T-helper 2 cell (primary cell): ENCODE measurements around the gene RDX.
"Not testable (repeated sequence)": the region's sequence is repeated elsewhere in the genome, so short reads cannot be mapped to it uniquely, and the experiment has no call there.

Experiments
- DNase-seq, 5 experiments: peaks; one replicate each; pipeline versions ENCODE4 v3.0.0 to v3.0.0-alpha.2; 2012 to 2022

The RDX gene

DNA sequence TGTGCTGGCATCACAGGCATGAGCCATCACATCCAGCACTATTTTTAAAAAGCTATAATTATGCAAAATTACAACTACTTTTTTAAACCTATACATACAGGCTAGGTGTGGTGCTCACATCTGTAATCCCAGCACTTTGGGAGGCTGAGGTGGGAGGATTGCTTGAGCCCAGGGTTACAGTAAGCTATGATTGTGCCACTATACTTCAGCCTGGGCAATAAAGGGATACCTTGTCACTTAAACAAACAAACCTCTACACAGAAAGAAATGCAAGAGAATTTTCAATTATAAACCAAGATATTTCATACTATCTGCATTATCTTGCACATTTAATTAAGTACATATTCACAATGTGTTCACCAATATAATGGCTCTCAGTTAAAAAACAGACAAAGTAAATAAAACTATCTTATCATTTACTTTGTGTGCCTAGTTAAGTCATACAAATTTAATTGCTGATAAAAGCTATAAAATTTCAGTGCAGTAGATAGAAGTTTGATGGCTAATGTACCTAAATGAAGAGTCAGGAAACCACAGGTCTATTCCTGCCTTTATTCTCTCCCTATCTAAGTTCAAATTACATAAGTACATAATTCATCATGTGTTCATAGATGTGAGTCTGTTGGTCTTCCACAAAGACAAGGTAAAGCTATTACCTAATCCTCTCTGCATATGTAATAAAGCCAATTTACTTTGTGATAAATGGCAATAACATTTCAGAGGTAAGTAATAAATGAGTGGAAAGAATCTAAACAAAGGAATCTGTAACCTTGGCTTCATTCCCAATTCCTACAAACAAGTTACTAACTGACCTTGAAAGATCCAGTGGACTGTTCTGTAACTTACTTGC is 9.0 kb upstream of the RDX start:
- DNase-seq: no peak

DNA sequence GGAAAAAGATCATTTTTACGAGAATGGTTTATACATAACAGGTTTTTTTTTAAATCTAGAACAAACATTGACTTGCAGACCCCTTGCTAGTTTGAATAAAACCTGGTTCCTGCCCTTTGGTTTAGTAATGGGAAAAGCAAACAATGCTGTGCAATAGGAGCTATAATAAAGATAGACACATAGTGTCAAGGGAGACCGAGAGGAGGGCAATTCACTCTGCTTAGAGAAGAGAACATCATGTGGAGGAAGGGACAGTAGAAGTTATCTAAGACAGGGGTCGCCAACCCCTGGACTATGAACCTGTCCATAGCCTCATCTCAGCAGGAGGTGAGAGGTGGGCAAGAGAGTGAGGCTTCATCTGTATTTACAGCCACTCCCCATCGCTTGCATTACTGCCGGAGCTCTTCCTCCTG is 7.0 kb upstream of the RDX start:
- no peak for DNase-seq

DNA sequence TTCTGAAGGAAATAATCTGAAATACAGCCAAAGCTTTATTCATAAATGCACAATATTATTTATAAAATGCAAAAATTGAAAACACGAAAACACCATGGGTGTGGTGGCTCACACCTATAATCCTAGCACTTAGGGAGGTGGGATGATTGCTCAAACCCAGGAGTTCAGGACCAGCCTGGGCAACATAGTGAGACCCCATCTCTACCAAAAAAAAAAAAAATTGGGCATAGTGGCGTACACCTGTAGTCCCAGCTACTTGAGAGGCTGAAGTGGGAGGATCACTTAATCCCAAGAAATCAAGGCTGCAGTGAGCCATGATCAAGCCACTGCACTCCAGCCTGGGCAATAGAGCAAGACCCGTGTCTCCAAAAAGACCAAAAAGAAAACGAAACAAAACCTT is 5.2 kb upstream of the RDX start:
- no peak for DNase-seq

DNA sequence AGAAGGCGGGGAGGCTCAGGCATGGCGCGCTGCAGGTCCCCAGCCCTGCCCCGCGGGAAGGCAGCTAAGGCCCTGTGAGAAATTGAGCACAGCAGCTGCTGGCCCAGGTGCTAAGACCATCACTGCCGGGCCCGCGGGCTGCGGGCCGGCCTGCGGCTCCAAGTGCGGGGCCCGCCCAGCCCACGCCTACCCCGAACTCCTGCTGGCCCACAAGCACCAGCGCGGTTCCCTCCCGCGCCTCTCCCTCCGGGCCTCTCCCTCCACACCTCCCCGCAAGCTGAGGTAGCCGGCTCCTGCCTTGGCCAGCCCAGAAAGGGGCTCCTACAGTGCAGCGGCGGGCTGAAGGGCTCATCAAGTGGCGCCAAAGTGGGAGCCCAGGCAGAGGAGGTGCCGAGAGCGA is 4.6 kb upstream of the RDX start:
- DNase-seq: no peak

DNA sequence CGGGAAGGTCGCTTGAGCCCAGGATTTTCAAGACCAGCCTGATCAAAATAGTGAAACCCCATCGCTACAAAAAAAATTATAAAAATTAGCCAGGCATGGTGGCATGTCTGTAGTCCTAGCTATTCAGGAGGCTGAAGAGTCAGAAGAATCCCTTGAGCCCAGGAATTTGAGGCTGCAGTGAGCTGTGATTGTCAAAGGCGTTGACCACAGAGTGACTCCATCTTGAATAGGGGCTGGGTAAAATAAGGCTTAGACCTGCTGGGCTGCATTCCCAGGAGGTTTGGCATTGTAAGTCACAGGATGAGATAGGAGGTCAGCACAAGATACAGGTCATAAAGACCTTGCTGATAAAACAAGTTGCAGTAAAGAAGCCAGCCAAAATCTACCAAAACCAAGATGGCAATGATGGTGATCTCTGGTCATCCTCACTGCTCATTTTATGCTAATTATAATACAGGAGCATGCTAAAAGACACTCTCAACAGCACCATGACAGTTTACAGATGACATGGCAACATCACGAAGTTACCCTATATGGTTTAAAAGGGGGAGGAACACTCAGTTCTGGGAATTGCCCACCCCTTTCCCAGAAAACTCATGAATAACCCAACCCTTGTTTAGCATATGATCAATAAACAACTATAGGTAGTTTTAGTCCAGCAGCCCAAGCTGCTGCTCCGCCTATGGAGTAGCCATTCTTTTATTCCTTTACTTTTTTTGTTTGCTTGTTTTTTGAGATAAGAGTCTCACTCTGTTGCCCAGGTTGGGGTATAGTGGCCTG is 2.8 kb upstream of the RDX start:
- DNase-seq: no peak

DNA sequence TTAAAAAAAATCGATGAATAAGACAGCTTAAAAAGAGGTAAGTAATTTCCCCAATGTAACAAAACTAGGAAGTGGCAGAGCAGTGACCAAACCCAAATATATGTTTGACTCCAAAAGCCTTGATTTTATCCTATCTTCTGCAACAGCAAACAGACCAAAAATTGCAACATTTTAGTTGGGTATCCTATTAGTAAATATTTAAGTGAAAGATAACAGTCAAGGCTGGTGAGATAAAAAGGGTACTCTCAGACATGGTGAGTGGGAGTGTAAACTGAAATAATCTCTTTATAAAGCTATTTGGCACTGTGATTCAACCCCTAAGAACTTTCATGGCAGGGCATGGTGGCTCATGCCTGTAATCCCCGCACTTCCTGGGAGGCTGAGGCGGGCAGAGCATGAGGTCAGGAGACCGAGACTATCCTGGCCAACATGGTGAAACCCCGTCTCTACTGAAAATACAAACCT is 1.9 kb upstream of the RDX start:
- DNase-seq: no peak

DNA sequence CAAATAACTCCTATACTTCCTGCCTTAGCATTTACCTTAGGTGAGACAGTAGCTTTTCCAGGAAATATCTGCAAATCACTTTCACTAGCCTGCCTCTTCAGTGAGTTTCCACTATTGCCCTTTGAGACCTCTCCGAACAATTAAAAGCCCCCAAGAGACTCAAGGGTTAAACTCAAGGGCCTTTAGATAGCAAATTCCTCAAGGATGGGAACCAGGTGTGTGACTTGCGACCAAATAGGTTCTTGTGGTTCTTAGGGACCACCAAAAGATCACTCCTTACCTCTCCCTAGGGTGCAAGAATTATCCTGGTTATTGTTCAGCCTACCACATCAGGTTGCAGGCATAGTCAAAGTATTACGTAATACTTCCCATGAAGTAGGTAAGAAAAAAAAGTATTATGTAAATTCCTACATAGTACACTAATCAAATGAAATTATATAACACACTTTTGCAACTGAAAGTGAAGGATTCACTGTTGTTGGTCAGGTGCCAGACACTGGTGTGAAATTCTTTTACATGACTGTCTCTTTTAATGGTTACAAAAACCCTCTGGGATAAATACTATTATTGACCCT is 1.4 kb upstream of the RDX start:
- DNase-seq: no peak

DNA sequence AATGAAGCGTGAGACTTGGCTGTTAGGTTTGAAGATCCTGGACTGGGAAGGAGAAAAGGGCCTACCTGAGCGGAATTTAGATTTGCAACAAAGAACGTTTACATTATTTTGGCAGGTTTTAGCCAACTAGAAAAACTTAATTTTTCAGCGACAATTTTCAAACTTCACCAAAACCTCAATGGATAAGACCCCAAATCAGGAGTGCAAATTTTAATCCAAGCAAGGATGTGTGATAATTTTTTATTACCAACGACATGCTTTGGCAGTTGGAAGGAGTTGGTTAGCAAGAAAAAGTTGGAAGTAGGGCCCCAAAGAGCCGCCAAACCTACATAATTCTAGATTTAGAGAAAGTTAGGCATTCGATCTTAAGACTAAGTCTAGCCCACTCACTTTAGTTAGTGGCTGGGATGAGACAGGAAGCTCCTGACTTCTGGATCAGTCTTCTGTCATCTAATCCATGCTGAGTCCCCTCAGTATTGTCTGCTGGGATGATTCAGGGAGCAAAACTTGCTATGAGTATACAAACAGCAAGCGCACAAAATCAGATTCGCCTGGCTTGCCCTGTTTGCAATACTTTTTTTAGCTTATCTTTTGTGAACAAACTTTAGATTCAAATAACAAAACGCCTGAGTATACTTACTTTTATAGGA is 787 bp upstream of the RDX start:
- DNase-seq: no peak

DNA sequence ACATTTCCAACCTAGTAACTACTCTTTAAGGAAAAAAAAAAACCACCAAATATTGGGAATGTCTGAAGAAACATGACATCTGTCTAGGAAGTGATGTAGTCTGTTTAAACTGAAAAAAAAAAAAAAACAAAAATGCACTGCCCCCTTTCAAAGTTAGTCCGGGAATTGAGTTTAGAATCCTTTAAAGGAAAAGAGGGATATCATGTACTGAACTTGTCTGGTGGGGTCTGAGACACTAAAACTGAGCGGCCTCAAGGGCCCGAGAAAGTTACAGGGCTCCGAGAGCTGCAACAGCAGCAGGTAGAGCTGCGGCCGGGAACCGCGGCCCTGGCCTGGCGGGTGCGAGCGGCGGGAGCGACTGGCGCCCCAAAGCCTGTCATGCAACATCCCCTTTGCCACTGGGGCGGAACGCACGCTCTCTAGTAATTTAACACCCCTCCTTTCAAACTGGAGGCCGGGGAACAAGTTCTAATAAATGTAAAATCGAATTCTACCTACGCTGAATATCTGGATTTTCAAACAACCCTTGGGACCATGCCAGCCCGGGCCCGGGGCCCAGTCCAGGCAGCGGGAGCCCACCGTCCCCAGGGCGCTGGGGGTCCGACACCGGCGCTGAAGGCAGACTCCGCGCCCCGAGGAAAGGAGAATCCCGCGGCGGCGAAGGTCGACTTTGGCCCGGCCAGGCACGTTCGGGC is 736 bp downstream of the RDX start:
- peak in 4 of 5 experiments; percentile 20 to 77 (median 31) for DNase-seq

DNA sequence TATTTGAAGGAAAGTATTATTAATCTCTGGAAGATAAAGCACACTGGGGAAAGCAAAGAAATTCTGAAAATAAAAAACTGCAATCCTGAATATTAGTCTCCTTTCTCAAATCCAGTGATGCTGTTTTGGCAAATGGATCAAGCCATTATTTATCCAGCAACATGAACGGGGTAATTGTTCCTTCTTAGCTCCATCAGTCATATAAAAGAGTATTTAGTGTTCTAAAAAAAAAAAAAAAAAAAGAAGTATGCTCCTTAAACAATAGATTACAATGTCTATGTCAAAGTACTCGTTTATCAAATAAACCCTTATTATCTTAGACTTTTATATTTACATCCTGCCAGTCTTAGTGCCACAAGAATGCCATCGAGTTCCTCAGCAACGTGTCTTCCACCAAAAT is 1.3 kb downstream of the RDX start:
- DNase-seq: no peak

DNA sequence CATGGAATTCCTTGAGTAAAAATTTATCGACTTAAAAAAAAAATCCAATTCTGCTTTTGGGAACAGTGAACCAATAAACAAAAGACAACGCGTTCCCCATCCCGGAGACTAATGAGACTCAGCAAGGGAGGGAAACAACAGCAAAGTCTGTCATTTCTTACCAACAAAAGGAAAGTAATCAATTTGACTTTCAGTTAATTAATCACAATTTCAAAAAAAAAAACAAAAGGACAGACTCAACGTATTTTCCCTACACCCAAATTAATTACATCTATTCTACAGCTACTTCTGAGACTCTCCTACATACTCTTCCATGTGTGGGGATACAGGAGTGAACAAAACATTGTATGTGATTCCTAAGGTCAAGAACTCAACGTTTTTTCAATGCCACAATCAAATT is 1.9 kb downstream of the RDX start:
- no peak for DNase-seq

DNA sequence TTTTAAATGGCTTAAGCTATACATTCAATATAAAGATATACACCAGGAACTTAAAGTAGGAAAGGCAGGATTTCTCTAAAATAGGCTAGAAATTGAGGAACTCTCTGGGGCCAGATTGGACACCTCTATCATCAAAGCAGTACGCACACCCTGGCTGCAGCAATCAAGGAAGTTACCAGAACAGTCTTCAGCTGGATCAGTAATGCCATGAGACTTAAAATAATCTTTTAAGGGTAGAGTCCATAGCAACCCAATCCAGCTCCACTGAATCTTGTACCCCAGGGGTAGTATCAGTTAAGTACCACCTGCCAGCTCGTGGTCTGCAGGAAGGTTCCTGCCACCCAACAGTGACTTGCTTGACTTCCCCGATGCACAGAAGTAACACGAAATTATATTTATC is 3.0 kb downstream of the RDX start:
- no peak for DNase-seq

DNA sequence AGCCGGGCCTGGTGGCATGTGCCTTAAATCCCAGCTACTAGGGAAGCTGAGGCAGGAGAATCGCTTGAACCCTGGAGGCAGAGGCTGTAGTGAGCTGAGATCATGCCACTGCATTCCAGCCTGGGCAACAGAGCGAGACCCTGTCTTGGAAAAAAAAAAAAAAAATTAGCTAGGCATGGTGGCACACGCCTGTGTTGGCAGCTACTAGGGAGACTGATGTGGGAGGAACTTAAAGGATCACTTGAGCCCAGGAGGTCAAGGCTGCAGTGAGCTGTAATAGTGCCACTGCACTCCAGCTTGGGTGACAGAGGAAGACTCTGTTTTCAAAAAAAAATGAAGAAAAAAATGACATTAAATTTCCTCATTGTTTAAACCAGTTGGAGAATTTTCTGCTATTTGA is 4.3 kb downstream of the RDX start:
- DNase-seq: not testable (repeated sequence)

DNA sequence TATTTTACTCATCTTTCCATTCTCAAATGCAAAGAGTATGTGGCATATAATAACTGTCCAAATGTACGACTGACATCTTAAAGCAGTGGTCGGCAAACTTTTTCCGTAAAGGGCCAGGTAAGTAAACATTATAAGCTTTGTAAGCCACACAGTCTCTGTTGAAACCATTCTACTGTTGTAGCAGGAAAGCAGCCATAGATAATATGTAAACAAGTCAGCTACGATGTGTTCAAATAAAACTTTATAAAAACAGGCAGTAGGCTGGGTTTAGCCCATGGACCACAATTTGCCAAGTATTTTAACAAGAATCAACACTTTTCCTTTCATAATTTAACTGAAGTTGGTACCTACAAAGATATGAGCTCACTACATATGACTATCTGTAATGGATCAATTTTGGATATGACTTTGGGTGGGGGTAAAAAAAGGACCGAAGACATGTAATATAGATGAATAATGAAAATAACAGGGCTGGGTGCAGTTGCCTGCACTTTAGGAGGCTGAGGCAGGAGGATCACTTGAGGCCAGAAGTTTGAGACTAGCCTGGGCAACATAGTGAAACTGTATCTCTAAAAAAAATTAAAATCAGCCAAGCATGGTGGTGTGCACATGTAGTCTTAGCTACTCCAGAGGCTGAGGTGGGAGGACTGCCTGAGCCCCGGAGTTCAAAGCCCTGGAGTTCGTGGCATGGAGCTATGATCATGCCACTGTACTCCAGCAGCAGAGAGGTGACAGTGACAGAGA is 5.7 kb downstream of the RDX start:
- no peak for DNase-seq

DNA sequence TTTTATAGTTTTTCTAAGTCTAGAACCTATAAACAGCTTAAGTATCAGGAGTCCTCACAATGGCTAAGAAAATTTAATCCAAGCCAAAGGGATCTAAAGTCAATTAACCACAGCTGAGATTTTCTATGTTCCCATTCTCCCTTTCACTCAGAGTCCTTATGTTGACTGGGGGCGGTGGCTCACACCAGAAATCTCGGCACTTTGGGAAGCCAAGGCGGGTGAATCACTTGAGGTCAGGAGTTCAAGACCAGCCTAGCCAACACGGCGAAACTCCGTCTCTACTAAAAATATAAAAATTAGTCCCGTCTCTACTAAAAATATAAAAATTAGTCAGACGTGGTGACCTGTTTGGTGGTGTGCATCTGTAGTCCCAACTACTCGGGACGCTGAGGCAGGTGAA is 6.9 kb downstream of the RDX start:
- DNase-seq: no peak

DNA sequence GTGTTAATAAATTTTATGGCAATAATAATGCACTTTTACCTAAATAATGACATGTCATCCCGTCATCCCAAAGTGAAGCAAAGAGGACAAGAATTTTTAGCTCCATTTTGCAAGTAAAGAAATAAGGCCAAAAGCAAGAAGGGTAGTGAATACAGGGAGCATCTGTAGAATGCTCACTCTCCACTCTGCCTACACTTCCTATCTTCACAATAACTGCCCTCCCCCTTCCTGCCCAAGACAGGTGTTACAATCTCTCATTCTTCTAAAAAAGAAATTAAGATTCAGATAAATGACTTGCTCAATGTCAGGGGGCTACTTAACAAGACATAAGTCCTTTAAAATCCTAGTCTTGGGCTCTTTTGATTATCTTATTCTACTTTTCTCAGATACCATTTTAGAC is 8.9 kb downstream of the RDX start:
- peak in 1 of 5 experiments; percentile 31 for DNase-seq

DNA sequence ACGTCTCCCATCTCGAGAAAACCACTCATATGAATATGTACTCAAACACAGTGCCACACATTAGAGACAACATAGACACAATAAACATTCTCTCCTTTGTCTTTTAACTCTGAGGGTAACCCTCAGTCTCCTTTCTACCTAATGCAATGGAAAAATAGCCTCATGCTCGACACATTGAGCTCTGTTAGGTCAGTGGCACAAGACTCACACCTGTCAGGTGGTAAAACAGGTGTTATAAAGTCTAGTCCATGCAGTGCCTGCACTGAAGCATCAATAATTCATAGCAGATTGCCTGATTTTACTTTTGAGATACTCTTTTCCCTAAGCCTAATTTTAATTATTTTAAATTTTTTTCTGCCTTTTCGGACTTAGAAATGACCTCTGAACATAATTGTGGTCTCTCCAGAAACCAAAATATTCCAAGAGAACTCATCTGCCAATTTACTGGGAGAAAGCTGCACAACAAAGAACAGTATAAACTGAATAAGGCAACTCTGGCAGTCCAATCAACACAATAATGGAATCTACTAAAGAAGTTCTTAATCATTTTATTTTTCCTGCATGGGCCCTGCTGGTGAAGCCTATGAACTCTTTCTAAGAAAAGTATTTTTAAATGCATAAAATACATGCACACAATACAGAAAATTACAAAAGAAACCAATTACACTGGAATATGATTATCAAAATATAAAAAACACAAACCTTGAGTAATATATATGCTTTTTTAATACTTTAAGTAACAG is 9.9 kb downstream of the RDX start:
- DNase-seq: no peak

DNA sequence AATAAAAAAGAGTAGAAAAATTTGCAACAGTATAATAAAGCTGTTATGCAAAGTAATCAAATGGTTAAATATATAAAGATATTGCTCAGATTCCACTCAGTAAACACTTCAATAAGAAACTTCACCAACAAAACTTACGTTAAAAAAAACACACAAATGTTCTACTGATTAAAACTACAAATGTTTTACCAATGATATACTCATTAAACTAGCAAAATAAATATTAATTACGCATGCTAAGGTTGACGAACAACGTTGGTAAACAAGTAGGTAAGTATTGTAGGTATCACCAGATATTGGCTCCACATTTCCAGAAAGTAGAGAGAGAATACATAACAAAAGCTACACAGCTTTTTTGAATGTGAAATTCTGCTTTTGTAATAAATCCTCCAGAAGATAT is 12.6 kb downstream of the RDX start:
- no peak for DNase-seq

DNA sequence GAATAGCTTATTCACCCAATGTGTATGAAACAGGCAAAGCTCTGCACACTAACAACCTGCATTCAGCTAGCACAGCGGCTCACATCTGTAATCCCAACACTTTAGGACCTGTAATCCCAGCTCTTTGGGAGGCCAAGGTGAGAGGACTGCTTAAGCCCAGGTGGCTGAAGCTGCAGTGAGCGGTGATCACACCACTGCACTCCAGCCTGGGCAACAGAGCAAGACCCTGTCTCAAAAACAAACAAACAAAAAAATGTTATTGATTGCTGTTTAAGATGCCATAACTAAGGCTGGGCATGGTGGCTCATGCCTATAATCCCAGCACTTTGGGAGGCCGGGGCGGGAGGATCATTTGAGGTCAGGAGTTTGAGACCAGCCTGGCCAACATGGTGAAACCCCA is 15.8 kb downstream of the RDX start:
- DNase-seq: not testable (repeated sequence)

DNA sequence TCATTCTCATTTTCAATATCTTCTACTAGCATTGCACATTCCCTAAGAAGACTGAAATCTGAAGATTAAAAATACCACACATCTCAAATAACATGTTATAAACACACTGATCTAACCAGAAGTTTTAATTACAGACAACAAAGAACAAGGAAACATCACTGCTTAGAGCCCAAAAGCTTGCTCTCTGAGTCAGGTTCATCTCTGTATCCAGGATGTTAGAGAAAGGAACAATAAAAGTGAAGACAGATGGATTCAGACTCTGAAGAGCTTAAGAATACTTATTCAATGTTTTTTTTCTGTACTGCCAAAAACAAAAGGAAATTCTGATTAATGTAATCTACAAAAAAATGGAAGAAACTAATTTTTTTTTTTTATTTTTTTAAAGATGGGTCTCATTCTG is 16.5 kb downstream of the RDX start:
- no peak for DNase-seq

DNA sequence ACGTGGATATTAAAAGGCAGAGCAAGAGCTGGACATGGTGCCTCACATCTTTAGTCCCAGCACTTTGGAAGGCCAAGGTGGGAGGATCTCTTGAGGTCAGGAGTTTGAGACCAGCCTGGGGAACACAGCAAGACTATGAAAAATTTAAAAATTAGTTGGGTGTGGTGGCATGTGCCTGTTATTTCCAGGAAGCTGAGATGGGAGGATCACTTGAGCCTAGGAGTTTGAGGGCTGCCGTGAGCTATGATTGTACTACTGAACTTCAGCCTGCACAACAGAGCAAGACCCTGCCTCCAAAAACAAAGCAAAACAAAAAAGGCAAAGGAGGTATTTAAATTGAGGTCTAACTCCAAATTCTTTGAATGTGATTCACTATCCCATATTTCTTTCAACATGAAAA is 23.5 kb downstream of the RDX start:
- no peak for DNase-seq
